NCI-H146 treated with DMSO at 0.1 percent for 48 hours (cell line): ENCODE measurements around the gene LRRC49.

Experiments used
- DNase-seq: peaks from one replicate; lab custom pipeline; 2025; ENCODE audit not compliant: unreplicated experiment; lab: John Stamatoyannopoulos, UW

LRRC49 gene

GRCh38 chr15:71084264-71084663, 191.6 kb downstream of the LRRC49 start:
- DNase-seq, result no peak

GRCh38 chr15:71085809-71086208, 193.2 kb downstream of the LRRC49 start:
- DNase-seq, result peak; percentile 69

- no peak for DNase-seq
Measured at GRCh38 chr15:71088155-71088554, 195.5 kb downstream of the LRRC49 start.

GRCh38 chr15:71088683-71089082, 196.1 kb downstream of the LRRC49 start:
- DNase-seq, result no peak

- no peak for DNase-seq
Measured at GRCh38 chr15:71089801-71090200, 197.2 kb downstream of the LRRC49 start.

- no peak for DNase-seq
Measured at GRCh38 chr15:71091601-71092000, 199.0 kb downstream of the LRRC49 start.

GRCh38 chr15:71092056-71092600, 199.5 kb downstream of the LRRC49 start:
- no peak for DNase-seq

GRCh38 chr15:71093054-71094024, 200.7 kb downstream of the LRRC49 start:
- peak; percentile 5 for DNase-seq

- no peak for DNase-seq
Measured at GRCh38 chr15:71094137-71094536, 201.5 kb downstream of the LRRC49 start.

- DNase-seq, result no peak
Measured at GRCh38 chr15:71096676-71097075, 204.1 kb downstream of the LRRC49 start.

GRCh38 chr15:71097890-71098289, 205.3 kb downstream of the LRRC49 start:
- no peak for DNase-seq

- DNase-seq, result no peak
Measured at GRCh38 chr15:71098920-71099319, 206.3 kb downstream of the LRRC49 start.
